Osteoblast (primary cell): ENCODE data around the gene DDIT4. TPM values are rescaled to one million over a fixed set of nuclear protein-coding genes. Genes with fewer than 3 reads are reported as not detected.
"Not testable (repeated sequence)": the region's sequence is repeated elsewhere in the genome, so short reads cannot be mapped to it uniquely, and the experiment has no call there.

Experiments
- DNase-seq: peaks from one replicate; pipeline ENCODE4 v3.0.0; 2011; ENCODE audit warnings: low spot score, mixed read lengths; ENCODE audit not compliant: insufficient read length; ENCODE audit errors: missing footprints
- H2AFZ ChIP-seq: 2 replicates; pipeline ENCODE4 v1.6.0; 2011; ENCODE audit warnings: mild to moderate bottlenecking, low read length
- H3K27ac ChIP-seq: 2 replicates; pipeline ENCODE4 v1.5.1; 2011; ENCODE audit warnings: mild to moderate bottlenecking, low read depth, low read length, moderate library complexity
- H3K27me3 ChIP-seq: 2 replicates; pipeline ENCODE4 v1.6.0; 2012; ENCODE audit warnings: mild to moderate bottlenecking, control low read depth, inconsistent platforms, low read length, moderate library complexity; ENCODE audit not compliant: insufficient read depth
- H3K36me3 ChIP-seq: 2 replicates; pipeline ENCODE4 v1.5.1; 2011; ENCODE audit warnings: mild to moderate bottlenecking, low read length, control low read depth, moderate library complexity; ENCODE audit not compliant: insufficient read depth
- H3K4me1 ChIP-seq: 2 replicates; pipeline ENCODE4 v1.5.1; 2011; ENCODE audit warnings: mild to moderate bottlenecking, low read length, control low read depth, moderate library complexity; ENCODE audit not compliant: insufficient read depth
- H3K4me2 ChIP-seq: 2 replicates; pipeline ENCODE4 v1.6.0; 2011; ENCODE audit warnings: mild to moderate bottlenecking, low read length; ENCODE audit not compliant: insufficient read depth
- H3K4me3 ChIP-seq: fragments of 200-600 bp; sonication (generic); 3 replicates; pipeline ENCODE4 v1.5.1; 2012; ENCODE audit warnings: mild to moderate bottlenecking, low read length, inconsistent platforms; ENCODE audit not compliant: insufficient read depth
- H3K79me2 ChIP-seq: 2 replicates; pipeline ENCODE4 v1.6.0; 2012; ENCODE audit warnings: mild to moderate bottlenecking, low read length, control low read depth, inconsistent platforms; ENCODE audit not compliant: insufficient read depth
- H3K9me3 ChIP-seq: 2 replicates; pipeline ENCODE4 v1.5.1; 2011; ENCODE audit warnings: low read depth, low read length, control low read depth
- H4K20me1 ChIP-seq: 2 replicates; pipeline ENCODE4 v1.6.0; 2012; ENCODE audit warnings: mild to moderate bottlenecking, low read length, control low read depth; ENCODE audit not compliant: insufficient read depth
- CTCF ChIP-seq: IDR thresholded peaks from 2 replicates; pipeline ENCODE4 v1.5.1; 2011; ENCODE audit warnings: mild to moderate bottlenecking, low read depth, low read length, moderate library complexity; ENCODE audit errors: extremely low read depth
- total RNA-seq: library from RNA; depleted of rRNA; stranded (reverse); fragments of >200 nt; gene quantifications from 2 replicates; pipeline ENCODE4 v1.2.3, GENCODE V29; 2012

The DDIT4 gene
- total RNA-seq, 1 donor, result 522 TPM

- H3K4me2 ChIP-seq, result no peak overlapping the region
- H3K36me3 ChIP-seq, result no peaks in the 10 kb centered on the region
- H3K79me2 ChIP-seq, result no peaks in the 10 kb centered on the region
- no peak overlapping the region for H3K4me3 ChIP-seq
- TF ChIP-seq CTCF, result no peak
- H3K4me1 ChIP-seq, result peaks cover 5% of the 10 kb centered on the region
- no peak overlapping the region for H2AFZ ChIP-seq
- no peak overlapping the region for H3K27ac ChIP-seq
- H3K9me3 ChIP-seq, result no peaks in the 10 kb centered on the region
- H3K27me3 ChIP-seq, result no peaks in the 10 kb centered on the region
- DNase-seq, result peak; percentile 55
- H4K20me1 ChIP-seq, result no peaks in the 10 kb centered on the region
Measured at GRCh38 chr10:72303424-72304128, 29.9 kb downstream of the DDIT4 start.

- peak; percentile 36 for DNase-seq
- no peak overlapping the region for H3K4me3 ChIP-seq
- H3K9me3 ChIP-seq, result no peaks in the 10 kb centered on the region
- no peak overlapping the region for H3K27ac ChIP-seq
- no peaks in the 10 kb centered on the region for H3K36me3 ChIP-seq
- peak overlapping the region; percentile 29 for H2AFZ ChIP-seq
- no peak for TF ChIP-seq CTCF
- no peak overlapping the region for H3K4me2 ChIP-seq
- H3K4me1 ChIP-seq, result peaks cover 25% of the 10 kb centered on the region
- no peaks in the 10 kb centered on the region for H3K27me3 ChIP-seq
- no peaks in the 10 kb centered on the region for H3K79me2 ChIP-seq
- no peaks in the 10 kb centered on the region for H4K20me1 ChIP-seq
Measured at GRCh38 chr10:72306215-72306760, 32.6 kb downstream of the DDIT4 start.

- not testable (repeated sequence) for H3K79me2 ChIP-seq, H3K4me2 ChIP-seq, H3K4me3 ChIP-seq, H4K20me1 ChIP-seq, H3K9me3 ChIP-seq, H2AFZ ChIP-seq, DNase-seq, H3K27me3 ChIP-seq, H3K27ac ChIP-seq, H3K36me3 ChIP-seq
- peaks cover 25% of the 10 kb centered on the region for H3K4me1 ChIP-seq
Measured at GRCh38 chr10:72307711-72308110, 34.0 kb downstream of the DDIT4 start.

GRCh38 chr10:72308320-72308987, 34.7 kb downstream of the DDIT4 start:
- Histone ChIP-seq H3K79me2 (no peaks in the 10 kb centered on the region), H3K4me1 (peaks cover 25% of the 10 kb centered on the region), H3K9me3 (no peaks in the 10 kb centered on the region), H3K4me3 (no peak overlapping the region), H2AFZ (peak overlapping the region; percentile 72), H3K4me2 (no peak overlapping the region), H3K36me3 (no peaks in the 10 kb centered on the region), H3K27me3 (no peaks in the 10 kb centered on the region), H4K20me1 (no peaks in the 10 kb centered on the region), H3K27ac (peak overlapping the region; percentile 75)
- peak; percentile 95 for DNase-seq
- no peak for TF ChIP-seq CTCF
